Esophagus muscularis mucosa (tissue), 2 donors: ENCODE results near the gene ZNF142.

Experiments
- EP300 ChIP-seq: sonication (generic); formaldehyde crosslinking; IDR thresholded peaks from one replicate; pipeline ENCODE4 v1.6.1; 2017; ENCODE audit warnings: antibody characterized with exemption
- POLR2A ChIP-seq: fragments of 450-650 bp; IDR thresholded peaks from one replicate; pipeline ENCODE4 v1.6.1; 2017; ENCODE audit warnings: antibody characterized with exemption, moderate library complexity, mild to moderate bottlenecking, low read depth

- TF ChIP-seq EP300 (no peak), POLR2A (no peak)
These were observed 20.6 kb upstream of the ZNF142 start for GRCh38 chr2:218680061-218680460.
